Measurements from ENCODE around the gene CHP1. TPM values are rescaled to one million over a fixed set of nuclear protein-coding genes. Genes with fewer than 3 reads are reported as not detected.

Gene CHP1
- total RNA-seq, 4 donors from 2014 or later = 77.9 to 168 (median 132) TPM

GRCh38 chr15:41199470-41199869 is 31.6 kb upstream of the CHP1 start:
- no peak for DNase-seq (ENCODE audit: low spot score in 2 of 2)
- Histone ChIP-seq H3K9me3 (no peaks in the 10 kb centered on the region), H3K36me3 (no peaks in the 10 kb centered on the region), H3K4me1 (no peaks in the 10 kb centered on the region), H3K4me3 (no peak overlapping the region), H3K27ac (no peak overlapping the region), H3K27me3 (no peaks in the 10 kb centered on the region)
- TF ChIP-seq CTCF (IDR thresholded peaks at IDR 0.05) (no peak), POLR2A (IDR thresholded peaks at IDR 0.05) (no peak), EP300 (IDR thresholded peaks at IDR 0.05) (no peak)

GRCh38 chr15:41203395-41203794 is 27.7 kb upstream of the CHP1 start:
- H3K9me3 ChIP-seq = no peaks in the 10 kb centered on the region
- no peak overlapping the region for H3K27ac ChIP-seq
- H3K4me3 ChIP-seq = no peak overlapping the region
- DNase-seq (ENCODE audit: low spot score in 2 of 2) = no peak
- H3K4me1 ChIP-seq = no peaks in the 10 kb centered on the region
- no peak for TF ChIP-seq POLR2A (IDR thresholded peaks at IDR 0.05)
- no peak for TF ChIP-seq EP300 (IDR thresholded peaks at IDR 0.05)
- no peak for TF ChIP-seq CTCF (IDR thresholded peaks at IDR 0.05)
- H3K36me3 ChIP-seq = no peaks in the 10 kb centered on the region
- 88 to 91% methylated on average over 7 of the region's 7 CpGs for WGBS, 2 donors
- peaks cover 0 to 6% of the 10 kb centered on the region in 2 donors for H3K27me3 ChIP-seq

GRCh38 chr15:41205315-41205714 is 25.8 kb upstream of the CHP1 start:
- TF ChIP-seq POLR2A (IDR thresholded peaks at IDR 0.05) (no peak), CTCF (IDR thresholded peaks at IDR 0.05) (no peak), EP300 (IDR thresholded peaks at IDR 0.05) (no peak)
- H3K27me3 ChIP-seq = peaks cover 0 to 16% of the 10 kb centered on the region in 2 donors
- no peak overlapping the region for H3K4me3 ChIP-seq
- 79 to 83% methylated on average over 3 of the region's 3 CpGs for WGBS, 2 donors
- DNase-seq (ENCODE audit: low spot score in 2 of 2) = no peak
- no peak overlapping the region for H3K27ac ChIP-seq
- H3K4me1 ChIP-seq = no peaks in the 10 kb centered on the region
- no peaks in the 10 kb centered on the region for H3K36me3 ChIP-seq
- no peaks in the 10 kb centered on the region for H3K9me3 ChIP-seq

- WGBS, 2 donors = 84 to 91% methylated on average over 5 of the region's 5 CpGs
- no peak for DNase-seq (ENCODE audit: low spot score in 2 of 2)
- Histone ChIP-seq H3K27ac (no peak overlapping the region), H3K27me3 (peaks cover 0 to 34% of the 10 kb centered on the region in 2 donors), H3K4me1 (no peaks in the 10 kb centered on the region), H3K4me3 (no peak overlapping the region), H3K9me3 (no peaks in the 10 kb centered on the region), H3K36me3 (no peaks in the 10 kb centered on the region)
- no peak for TF ChIP-seq POLR2A (IDR thresholded peaks at IDR 0.05)
- no peak for TF ChIP-seq EP300 (IDR thresholded peaks at IDR 0.05)
- no peak for TF ChIP-seq CTCF (IDR thresholded peaks at IDR 0.05)
Measured at GRCh38 chr15:41207687-41208448, 23.2 kb upstream of the CHP1 start.

- peaks cover 0 to 33% of the 10 kb centered on the region in 2 donors for H3K27me3 ChIP-seq
- no peaks in the 10 kb centered on the region for H3K9me3 ChIP-seq
- TF ChIP-seq EP300 (IDR thresholded peaks at IDR 0.05) (no peak), POLR2A (IDR thresholded peaks at IDR 0.05) (no peak), CTCF (IDR thresholded peaks at IDR 0.05) (no peak)
- H3K4me3 ChIP-seq = no peak overlapping the region
- no peak for DNase-seq (ENCODE audit: low spot score in 2 of 2)
- no peaks in the 10 kb centered on the region for H3K4me1 ChIP-seq
- H3K27ac ChIP-seq = no peak overlapping the region
- WGBS, 2 donors = 76 to 77% methylated on average over 2 of the region's 2 CpGs
- H3K36me3 ChIP-seq = no peaks in the 10 kb centered on the region
Measured at GRCh38 chr15:41215708-41216107, 15.4 kb upstream of the CHP1 start.
